ENCODE measurements around the gene GP1BB.

GP1BB gene

DNA sequence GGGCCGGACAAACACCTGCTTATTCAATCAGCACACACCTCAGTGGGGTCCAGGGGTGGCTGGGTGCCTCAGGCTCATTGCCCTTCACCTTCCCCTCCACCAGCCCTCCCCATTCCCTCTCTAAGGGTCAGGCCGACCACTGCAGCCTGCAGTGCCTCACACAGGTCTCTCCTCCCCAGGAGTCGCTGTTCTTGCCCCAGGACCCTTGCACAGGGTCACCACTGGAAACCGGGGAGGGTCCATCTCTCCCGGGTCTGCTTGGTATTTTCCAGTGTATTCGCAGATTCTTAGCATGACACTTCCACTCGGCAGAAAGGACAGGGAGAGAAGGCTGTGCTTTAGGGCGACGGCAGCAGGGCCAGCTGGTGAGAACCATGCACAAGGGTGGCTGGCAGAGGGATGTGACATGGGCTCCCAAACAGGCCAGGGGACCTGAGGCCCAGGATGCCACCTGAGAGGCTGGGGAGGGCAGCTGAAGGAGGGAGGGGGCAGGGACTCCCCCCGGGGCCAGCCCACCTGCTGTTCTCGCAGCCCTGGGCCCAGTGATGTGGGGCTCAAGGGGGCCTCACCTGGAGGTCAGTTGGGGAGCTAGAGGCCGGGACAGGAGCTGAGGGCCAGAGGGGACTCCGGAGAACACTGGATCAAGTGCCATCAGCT, 21.1 kb downstream of the GP1BB start:
- no peaks in the 10 kb centered on the region for H3K9me2 ChIP-seq (replicated peaks; ENCODE audit: low read depth, low read length)
- no peaks in the 10 kb centered on the region for H3K9me3 ChIP-seq (ENCODE audit: insufficient read depth, low read depth, low read length)
- no peak overlapping the region for H3K9ac ChIP-seq (ENCODE audit: low read depth, low read length, poor library complexity, severe bottlenecking)
- H3K36me3 ChIP-seq (ENCODE audit: insufficient read depth, low read length) = no peaks in the 10 kb centered on the region
- H4K20me1 ChIP-seq (ENCODE audit: insufficient read depth, low read length, poor library complexity, severe bottlenecking) = no peaks in the 10 kb centered on the region
- no peaks in the 10 kb centered on the region for H3K79me2 ChIP-seq (ENCODE audit: insufficient read depth, low read length)
- no peak overlapping the region for H3K4me2 ChIP-seq (ENCODE audit: low read depth, low read length, poor library complexity, severe bottlenecking)
- H2AFZ ChIP-seq (ENCODE audit: low read length) = no peak overlapping the region
- no peak for TF ChIP-seq CTCF (conservative IDR thresholded peaks at IDR 0.05; ENCODE audit: low read length)
- no peaks in the 10 kb centered on the region for H3F3A ChIP-seq (ENCODE audit: low read depth)
- H3K27me3 ChIP-seq (ENCODE audit: insufficient read depth, low read length, poor library complexity, severe bottlenecking) = no peaks in the 10 kb centered on the region
- no peak overlapping the region for H3K4me3 ChIP-seq (ENCODE audit: low read length, poor library complexity, severe bottlenecking)
- H3K4me1 ChIP-seq (ENCODE audit: insufficient read depth, low read length, poor library complexity, severe bottlenecking) = no peaks in the 10 kb centered on the region

DNA sequence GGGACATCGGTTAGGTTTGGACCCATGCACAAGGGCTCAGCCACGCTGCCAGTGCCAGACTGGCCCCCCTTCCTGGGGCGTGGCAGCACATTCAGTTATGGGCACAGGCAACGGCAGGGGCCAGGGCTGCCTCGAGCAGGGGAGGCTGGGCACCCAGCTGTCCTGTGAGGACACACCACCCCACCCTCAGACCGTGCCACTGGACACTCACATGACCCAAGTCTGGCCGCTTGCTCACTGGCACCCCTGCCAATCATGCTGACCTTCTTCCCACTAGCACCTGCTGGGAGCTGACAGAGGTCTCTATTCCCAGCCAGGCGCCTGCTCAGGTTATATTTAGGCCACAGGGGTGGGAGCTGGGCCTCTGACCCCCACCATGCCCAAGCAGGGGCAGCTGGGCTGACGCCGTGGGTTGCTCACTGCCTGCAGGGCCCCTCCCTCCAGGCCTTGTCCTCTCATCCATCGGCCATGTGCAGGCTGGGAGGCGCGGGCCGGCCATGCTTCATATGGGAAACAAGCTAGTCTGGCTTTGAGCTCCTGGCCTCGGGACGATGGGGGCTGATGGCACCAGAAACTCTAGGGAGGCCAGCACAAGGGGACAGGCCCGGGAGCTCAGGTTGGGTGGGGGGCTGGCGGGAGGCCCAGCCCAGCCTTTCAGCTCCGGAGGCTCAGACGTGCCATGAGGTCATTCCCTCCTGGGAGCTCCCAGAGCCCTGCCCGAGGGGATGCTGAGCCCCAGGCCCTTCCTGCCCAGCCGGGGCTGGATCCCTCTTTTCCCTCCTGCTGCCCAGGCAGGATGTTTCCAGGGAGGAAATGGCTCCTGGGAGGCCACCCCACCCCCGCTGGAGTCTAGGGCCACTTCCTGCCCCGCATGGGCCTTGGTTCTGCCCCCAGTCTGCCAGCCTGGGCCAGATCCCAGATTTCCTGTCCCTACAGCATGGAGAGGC, 22.1 kb downstream of the GP1BB start:
- Histone ChIP-seq H3F3A (ENCODE audit: low read depth) (no peaks in the 10 kb centered on the region), H2AFZ (ENCODE audit: low read length) (no peak overlapping the region), H3K4me1 (ENCODE audit: insufficient read depth, low read length, poor library complexity, severe bottlenecking) (no peaks in the 10 kb centered on the region), H3K36me3 (ENCODE audit: insufficient read depth, low read length) (no peaks in the 10 kb centered on the region), H3K4me2 (ENCODE audit: low read depth, low read length, poor library complexity, severe bottlenecking) (no peak overlapping the region), H4K20me1 (ENCODE audit: insufficient read depth, low read length, poor library complexity, severe bottlenecking) (no peaks in the 10 kb centered on the region), H3K9me3 (ENCODE audit: insufficient read depth, low read depth, low read length) (no peaks in the 10 kb centered on the region), H3K9me2 (replicated peaks; ENCODE audit: low read depth, low read length) (no peaks in the 10 kb centered on the region), H3K4me3 (ENCODE audit: low read length, poor library complexity, severe bottlenecking) (no peak overlapping the region), H3K9ac (ENCODE audit: low read depth, low read length, poor library complexity, severe bottlenecking) (no peak overlapping the region), H3K79me2 (ENCODE audit: insufficient read depth, low read length) (no peaks in the 10 kb centered on the region), H3K27me3 (ENCODE audit: insufficient read depth, low read length, poor library complexity, severe bottlenecking) (no peaks in the 10 kb centered on the region)
- TF ChIP-seq CTCF (conservative IDR thresholded peaks at IDR 0.05; ENCODE audit: low read length) (no peak), EZH2phosphoT487 (IDR thresholded peaks at IDR 0.05; ENCODE audit: borderline replicate concordance) (no peak)

DNA sequence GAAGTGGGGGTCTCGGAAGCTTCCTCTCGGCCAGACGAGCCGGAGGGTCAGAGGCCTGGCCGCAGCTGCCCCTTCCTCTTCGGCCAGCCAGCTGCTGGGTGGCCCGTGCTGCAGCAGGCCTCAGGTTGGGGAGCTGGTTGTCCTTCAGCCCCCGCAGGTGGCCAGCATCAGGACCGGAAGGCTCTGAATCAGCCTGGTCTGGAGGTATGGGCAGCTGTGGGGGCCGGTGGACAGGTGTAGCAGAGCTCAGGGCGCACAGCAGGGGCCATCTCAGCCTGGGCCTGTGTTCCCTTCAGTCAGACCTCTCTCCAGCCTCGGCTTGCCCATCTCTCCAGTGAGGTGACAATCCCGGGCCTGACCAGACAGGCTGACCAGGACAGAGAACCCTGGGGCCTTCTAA, 23.4 kb downstream of the GP1BB start:
- Histone ChIP-seq H3F3A (ENCODE audit: low read depth) (no peaks in the 10 kb centered on the region), H3K4me3 (ENCODE audit: low read length, poor library complexity, severe bottlenecking) (no peak overlapping the region), H4K20me1 (ENCODE audit: insufficient read depth, low read length, poor library complexity, severe bottlenecking) (no peaks in the 10 kb centered on the region), H2AFZ (ENCODE audit: low read length) (no peak overlapping the region), H3K27me3 (ENCODE audit: insufficient read depth, low read length, poor library complexity, severe bottlenecking) (no peaks in the 10 kb centered on the region), H3K36me3 (ENCODE audit: insufficient read depth, low read length) (no peaks in the 10 kb centered on the region), H3K4me1 (ENCODE audit: insufficient read depth, low read length, poor library complexity, severe bottlenecking) (no peaks in the 10 kb centered on the region), H3K9me2 (replicated peaks; ENCODE audit: low read depth, low read length) (no peaks in the 10 kb centered on the region), H3K79me2 (ENCODE audit: insufficient read depth, low read length) (no peaks in the 10 kb centered on the region), H3K9ac (ENCODE audit: low read depth, low read length, poor library complexity, severe bottlenecking) (no peak overlapping the region), H3K9me3 (ENCODE audit: insufficient read depth, low read depth, low read length) (no peaks in the 10 kb centered on the region), H3K4me2 (ENCODE audit: low read depth, low read length, poor library complexity, severe bottlenecking) (no peak overlapping the region)
- TF ChIP-seq EZH2phosphoT487 (IDR thresholded peaks at IDR 0.05; ENCODE audit: borderline replicate concordance) = no peak
- no peak for TF ChIP-seq CTCF (conservative IDR thresholded peaks at IDR 0.05; ENCODE audit: low read length)
